Measurements from ENCODE around the gene AHNAK. TPM values are rescaled to one million over a fixed set of nuclear protein-coding genes. Genes with fewer than 3 reads are reported as not detected.

The AHNAK gene
- total and polyA plus RNA-seq, 11 donors, result 84.4 to 861 (median 384) TPM

- peak overlapping the region in 11 of 12 donors; percentile 7 to 85 (median 63) for H3K27ac ChIP-seq
- no peak for ATAC-seq
- WGBS, 4 donors, result 43 to 52% (median 47%) methylated on average over 10 of the region's 10 CpGs
- H3K4me3 ChIP-seq, result no peak overlapping the region
- no peaks in the 10 kb centered on the region for H3K9me3 ChIP-seq
- peaks cover 6 to 80% (median 63%) of the 10 kb centered on the region in 12 donors for H3K4me1 ChIP-seq
- TF ChIP-seq CTCF (IDR thresholded peaks at IDR 0.05), result no peak
- no peak for TF ChIP-seq POLR2A (IDR thresholded peaks at IDR 0.05)
- H3K36me3 ChIP-seq, result no peaks in the 10 kb centered on the region
- H3K27me3 ChIP-seq, result no peaks in the 10 kb centered on the region
- DNase-seq, result peak in 1 of 5 donors; percentile 33
- intact Hi-C loops (cut with DNase I), result loop anchor here (5.0 to 10.0 kb wide), 8 partner anchors 143 to 465 kb away; partner anchors contain the start of gene AHNAK (in 2 of the 10)
Measured at GRCh38 chr11:62399172-62399877, 147.3 kb downstream of the AHNAK start.

- H3K4me1 ChIP-seq, result peaks cover 6 to 80% (median 63%) of the 10 kb centered on the region in 12 donors
- DNase-seq, result peak in 3 of 5 donors; percentile 47 to 76 (median 50)
- H3K27me3 ChIP-seq, result no peaks in the 10 kb centered on the region
- TF ChIP-seq CTCF (IDR thresholded peaks at IDR 0.05) (no peak), POLR2A (IDR thresholded peaks at IDR 0.05) (no peak)
- H3K27ac ChIP-seq, result peak overlapping the region; percentile 7 to 85 (median 52)
- WGBS, 4 donors, result 35 to 57% (median 42%) methylated on average over 22 of the region's 22 CpGs
- no peaks in the 10 kb centered on the region for H3K36me3 ChIP-seq
- peak in 3 of 4 donors; percentile 1 to 29 (median 24) for ATAC-seq
- H3K9me3 ChIP-seq, result no peaks in the 10 kb centered on the region
- intact Hi-C loops (cut with DNase I), result loop anchor here (5.0 to 10.0 kb wide), 8 partner anchors 144 to 466 kb away; partner anchors contain the start of gene AHNAK (in 2 of the 10)
- H3K4me3 ChIP-seq, result no peak overlapping the region
Measured at GRCh38 chr11:62398011-62398994, 148.3 kb downstream of the AHNAK start.

- Histone ChIP-seq H3K4me3 (no peak overlapping the region), H3K27ac (peak overlapping the region in 4 of 12 donors; percentile 13 to 58 (median 34)), H3K36me3 (no peaks in the 10 kb centered on the region), H3K27me3 (no peaks in the 10 kb centered on the region), H3K4me1 (peaks cover 6 to 60% (median 45%) of the 10 kb centered on the region in 12 donors), H3K9me3 (no peaks in the 10 kb centered on the region)
- TF ChIP-seq CTCF (IDR thresholded peaks at IDR 0.05), result no peak
- intact Hi-C loops (cut with DNase I), result loop anchor here (1.0 to 10.0 kb wide), 10 partner anchors 146 to 469 kb away; partner anchors contain the start of gene AHNAK (in 2 of the 10)
- DNase-seq (no peak), ATAC-seq (no peak)
- WGBS, 4 donors, result 87 to 94% (median 90%) methylated on average over 9 to 10 of the region's 10 CpGs
Measured at GRCh38 chr11:62395885-62396551, 150.6 kb downstream of the AHNAK start.
